K562 (cell line): Measurements from ENCODE around the gene TMEM245. TPM values are rescaled to one million over a fixed set of nuclear protein-coding genes. Genes with fewer than 3 reads are reported as not detected.
A peak's percentile ranks its signal among the peaks of the same experiment; 100 is the strongest.

Source experiments
- CCNT2 ChIP-seq: IDR thresholded peaks from 2 replicates; pipeline ENCODE4 v1.6.1; 2011; ENCODE audit warnings: borderline replicate concordance, low read depth, mild to moderate bottlenecking, moderate library complexity, mixed read lengths, low read length; ENCODE audit not compliant: insufficient read length; ENCODE audit errors: extremely low read depth
- ESRRA ChIP-seq: fragments of 450-650 bp; IDR thresholded peaks from 2 replicates; pipeline ENCODE4 v1.6.1; 2014; ENCODE audit warnings: low read depth, mild to moderate bottlenecking, moderate library complexity, borderline replicate concordance
- ETV1 ChIP-seq: fragments of 450-650 bp; conservative IDR thresholded peaks from 2 replicates; pipeline ENCODE4 v1.6.1; 2016; ENCODE audit warnings: missing genetic modification characterization, control low read depth, low read depth, missing compliant biosample characterization
- FOSL1 ChIP-seq: fragments of 200-800 bp; sonication (Bioruptor generic); conservative IDR thresholded peaks from 2 replicates; pipeline ENCODE4 v1.6.1; 2016; ENCODE audit warnings: missing genetic modification characterization, missing compliant biosample characterization
- LEF1 ChIP-seq: fragments of 450-650 bp; IDR thresholded peaks from 2 replicates; pipeline ENCODE4 v1.6.1; 2016; ENCODE audit warnings: mild to moderate bottlenecking
- POLR2G ChIP-seq: fragments of 200-400 bp; formaldehyde crosslinking; IDR thresholded peaks from 2 replicates; pipeline ENCODE4 v1.6.1; 2017; ENCODE audit warnings: low read depth, mild to moderate bottlenecking, antibody characterized with exemption, low read length, moderate library complexity
- PURB ChIP-seq: sonication (generic); formaldehyde crosslinking; IDR thresholded peaks from 2 replicates; pipeline ENCODE4 v1.9.0; 2021; ENCODE audit warnings: low read depth, mild to moderate bottlenecking, missing genetic modification reagents
- TAL1 ChIP-seq: fragments of 450-650 bp; IDR thresholded peaks from 2 replicates; pipeline ENCODE4 v1.6.1; 2016; ENCODE audit warnings: mild to moderate bottlenecking
- ZNF253 ChIP-seq: fragments of 250-450 bp; sonication (Bioruptor Pico); conservative IDR thresholded peaks from 2 replicates; pipeline ENCODE4 v1.6.1; 2021; ENCODE audit warnings: mild to moderate bottlenecking
- polyA plus RNA-seq, 8 experiments: library from polyadenylated mRNA; depleted of rRNA in 4 of 8; stranded (reverse) in 5 of 8; unstranded in 3 of 8; fragments of >200 nt; fragmentation: Nextera tagmentation in 2 of 8; fragmentation: Illumina TruSeq in 1 of 8; extraction: Ambion mirVana in 2 of 8; extraction: Trizol in 1 of 8; gene quantifications; 2 replicates each; pipeline versions ENCODE4 v1.2.1 to v1.2.3, GENCODE V29; 2011 to 2014; ENCODE audit warnings: inconsistent platforms in 1 of 8, missing spikeins in 1 of 8
- total RNA-seq, 7 experiments: library from RNA; depleted of rRNA in 6 of 7; stranded (reverse); fragments of >200 nt in 6 of 7; fragmentation: Illumina TruSeq in 2 of 7; extraction: Trizol in 2 of 7; gene quantifications; 2 replicates each; pipeline versions ENCODE4 v1.2.1 to v1.2.3, GENCODE V29; 2011 to 2021; ENCODE audit warnings: low replicate concordance in 1 of 7
- TF ChIP-seq, protein P1 (sequence below): fragments of 250-450 bp; sonication (Bioruptor Pico); IDR thresholded peaks from 2 replicates; pipeline ENCODE4 v1.4.0; 2020
- TF ChIP-seq, protein P2 (sequence below): fragments of 450-650 bp; IDR thresholded peaks from 2 replicates; pipeline ENCODE4 v1.6.1; 2016; ENCODE audit warnings: borderline replicate concordance
- TF ChIP-seq, protein P3 (sequence below): sonication (generic); formaldehyde crosslinking; IDR thresholded peaks from 2 replicates; pipeline ENCODE4 v1.8.0; 2022; ENCODE audit warnings: missing genetic modification reagents, mild to moderate bottlenecking, moderate library complexity, borderline replicate concordance

Gene TMEM245
- total and polyA plus RNA-seq, 9 of the 15 experiments (the other 6 are each of a cell fraction or from before 2014, with no cell fraction given), result 8.5 to 43.2 (median 24.3) TPM

DNA sequence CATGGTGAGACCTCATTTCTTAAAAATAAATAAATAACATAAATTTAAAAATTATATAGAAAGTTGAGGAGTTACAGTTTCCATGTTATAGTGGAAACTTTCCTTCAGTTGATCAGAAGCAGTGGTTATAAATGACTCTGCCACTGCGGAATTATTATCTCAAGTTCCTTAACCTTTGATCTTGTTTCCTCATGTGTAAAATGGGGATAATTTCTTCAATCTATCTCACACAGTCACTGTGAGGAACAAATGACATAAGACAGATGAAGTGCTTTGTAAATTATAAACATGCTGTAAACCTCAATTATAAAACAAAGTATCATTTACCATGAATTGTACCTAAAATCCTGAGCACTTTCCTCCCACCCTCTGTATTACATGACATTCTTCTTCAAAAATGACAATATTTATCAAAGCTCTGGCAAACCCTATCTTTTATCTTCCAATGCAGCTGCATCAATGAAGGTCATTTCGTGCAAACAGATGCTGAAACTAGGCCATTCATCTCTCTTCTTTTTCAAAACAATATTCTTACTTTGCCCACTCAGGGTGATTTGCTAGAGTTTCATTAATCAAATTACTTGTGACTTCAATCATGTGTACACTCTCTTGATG, 46.8 kb downstream of the TMEM245 start (continued):
- TF ChIP-seq, protein P1, sequence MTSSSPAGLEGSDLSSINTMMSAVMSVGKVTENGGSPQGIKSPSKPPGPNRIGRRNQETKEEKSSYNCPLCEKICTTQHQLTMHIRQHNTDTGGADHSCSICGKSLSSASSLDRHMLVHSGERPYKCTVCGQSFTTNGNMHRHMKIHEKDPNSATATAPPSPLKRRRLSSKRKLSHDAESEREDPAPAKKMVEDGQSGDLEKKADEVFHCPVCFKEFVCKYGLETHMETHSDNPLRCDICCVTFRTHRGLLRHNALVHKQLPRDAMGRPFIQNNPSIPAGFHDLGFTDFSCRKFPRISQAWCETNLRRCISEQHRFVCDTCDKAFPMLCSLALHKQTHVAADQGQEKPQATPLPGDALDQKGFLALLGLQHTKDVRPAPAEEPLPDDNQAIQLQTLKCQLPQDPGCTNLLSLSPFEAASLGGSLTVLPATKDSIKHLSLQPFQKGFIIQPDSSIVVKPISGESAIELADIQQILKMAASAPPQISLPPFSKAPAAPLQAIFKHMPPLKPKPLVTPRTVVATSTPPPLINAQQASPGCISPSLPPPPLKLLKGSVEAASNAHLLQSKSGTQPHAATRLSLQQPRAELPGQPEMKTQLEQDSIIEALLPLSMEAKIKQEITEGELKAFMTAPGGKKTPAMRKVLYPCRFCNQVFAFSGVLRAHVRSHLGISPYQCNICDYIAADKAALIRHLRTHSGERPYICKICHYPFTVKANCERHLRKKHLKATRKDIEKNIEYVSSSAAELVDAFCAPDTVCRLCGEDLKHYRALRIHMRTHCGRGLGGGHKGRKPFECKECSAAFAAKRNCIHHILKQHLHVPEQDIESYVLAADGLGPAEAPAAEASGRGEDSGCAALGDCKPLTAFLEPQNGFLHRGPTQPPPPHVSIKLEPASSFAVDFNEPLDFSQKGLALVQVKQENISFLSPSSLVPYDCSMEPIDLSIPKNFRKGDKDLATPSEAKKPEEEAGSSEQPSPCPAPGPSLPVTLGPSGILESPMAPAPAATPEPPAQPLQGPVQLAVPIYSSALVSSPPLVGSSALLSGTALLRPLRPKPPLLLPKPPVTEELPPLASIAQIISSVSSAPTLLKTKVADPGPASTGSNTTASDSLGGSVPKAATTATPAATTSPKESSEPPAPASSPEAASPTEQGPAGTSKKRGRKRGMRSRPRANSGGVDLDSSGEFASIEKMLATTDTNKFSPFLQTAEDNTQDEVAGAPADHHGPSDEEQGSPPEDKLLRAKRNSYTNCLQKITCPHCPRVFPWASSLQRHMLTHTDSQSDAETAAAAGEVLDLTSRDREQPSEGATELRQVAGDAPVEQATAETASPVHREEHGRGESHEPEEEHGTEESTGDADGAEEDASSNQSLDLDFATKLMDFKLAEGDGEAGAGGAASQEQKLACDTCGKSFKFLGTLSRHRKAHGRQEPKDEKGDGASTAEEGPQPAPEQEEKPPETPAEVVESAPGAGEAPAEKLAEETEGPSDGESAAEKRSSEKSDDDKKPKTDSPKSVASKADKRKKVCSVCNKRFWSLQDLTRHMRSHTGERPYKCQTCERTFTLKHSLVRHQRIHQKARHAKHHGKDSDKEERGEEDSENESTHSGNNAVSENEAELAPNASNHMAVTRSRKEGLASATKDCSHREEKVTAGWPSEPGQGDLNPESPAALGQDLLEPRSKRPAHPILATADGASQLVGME (CRISPR knock-in tag), result no peak
- TF ChIP-seq ESRRA (no peak), CCNT2 (no peak), ETV1 (no peak), POLR2G (no peak), TAL1 (peak; percentile 23; the same call in 1 of the 2 replicates), PURB (CRISPR knock-in tag) (no peak), FOSL1 (no peak), ZNF253 (CRISPR knock-in tag) (no peak), LEF1 (peak; percentile 62; the same call in 1 of the 2 replicates)
- TF ChIP-seq, protein P2, sequence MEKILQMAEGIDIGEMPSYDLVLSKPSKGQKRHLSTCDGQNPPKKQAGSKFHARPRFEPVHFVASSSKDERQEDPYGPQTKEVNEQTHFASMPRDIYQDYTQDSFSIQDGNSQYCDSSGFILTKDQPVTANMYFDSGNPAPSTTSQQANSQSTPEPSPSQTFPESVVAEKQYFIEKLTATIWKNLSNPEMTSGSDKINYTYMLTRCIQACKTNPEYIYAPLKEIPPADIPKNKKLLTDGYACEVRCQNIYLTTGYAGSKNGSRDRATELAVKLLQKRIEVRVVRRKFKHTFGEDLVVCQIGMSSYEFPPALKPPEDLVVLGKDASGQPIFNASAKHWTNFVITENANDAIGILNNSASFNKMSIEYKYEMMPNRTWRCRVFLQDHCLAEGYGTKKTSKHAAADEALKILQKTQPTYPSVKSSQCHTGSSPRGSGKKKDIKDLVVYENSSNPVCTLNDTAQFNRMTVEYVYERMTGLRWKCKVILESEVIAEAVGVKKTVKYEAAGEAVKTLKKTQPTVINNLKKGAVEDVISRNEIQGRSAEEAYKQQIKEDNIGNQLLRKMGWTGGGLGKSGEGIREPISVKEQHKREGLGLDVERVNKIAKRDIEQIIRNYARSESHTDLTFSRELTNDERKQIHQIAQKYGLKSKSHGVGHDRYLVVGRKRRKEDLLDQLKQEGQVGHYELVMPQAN, result no peak
- TF ChIP-seq, protein P3, sequence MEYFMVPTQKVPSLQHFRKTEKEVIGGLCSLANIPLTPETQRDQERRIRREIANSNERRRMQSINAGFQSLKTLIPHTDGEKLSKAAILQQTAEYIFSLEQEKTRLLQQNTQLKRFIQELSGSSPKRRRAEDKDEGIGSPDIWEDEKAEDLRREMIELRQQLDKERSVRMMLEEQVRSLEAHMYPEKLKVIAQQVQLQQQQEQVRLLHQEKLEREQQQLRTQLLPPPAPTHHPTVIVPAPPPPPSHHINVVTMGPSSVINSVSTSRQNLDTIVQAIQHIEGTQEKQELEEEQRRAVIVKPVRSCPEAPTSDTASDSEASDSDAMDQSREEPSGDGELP (CRISPR knock-in tag), result no peak
